ENCODE data around the gene C5orf63. TPM values are rescaled to one million over a fixed set of nuclear protein-coding genes. Genes with fewer than 3 reads are reported as not detected.

C5orf63 gene
- polyA plus RNA-seq, 1 donor (not counting 4 experiments of a cell fraction or from before 2014, with no cell fraction given) = 7.2 TPM

DNA sequence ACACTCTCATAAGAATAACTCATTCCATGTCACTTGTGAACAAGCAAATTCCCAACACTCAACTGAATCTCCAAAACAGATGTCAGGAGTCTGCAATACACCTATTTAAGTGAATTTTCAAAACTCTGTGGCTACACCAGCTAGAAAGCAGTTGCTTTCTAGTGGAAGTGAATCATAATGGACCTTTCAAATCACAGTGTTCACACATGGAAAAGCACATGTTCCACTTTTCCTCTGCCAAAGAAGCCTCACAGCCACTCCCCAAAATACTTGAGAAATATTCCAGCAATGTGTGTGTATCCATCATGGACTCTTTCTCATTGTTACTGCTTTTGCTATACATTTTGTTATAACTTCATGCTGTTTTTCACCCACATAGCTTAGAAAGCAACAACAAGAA lies 60.4 kb downstream of the C5orf63 start:
- dilution Hi-C loops (cut with MboI; ENCODE audit: extremely low pct_ligation_motif_present, low sequenced_read_pairs) = no loop called here
- Histone ChIP-seq H3K4me1 (ENCODE audit: control insufficient read depth, extremely low read depth, insufficient read depth, low read length) (no peaks in the 10 kb centered on the region), H3K27ac (ENCODE audit: control insufficient read depth, insufficient read depth, low read length) (no peak overlapping the region), H3K9ac (ENCODE audit: control insufficient read depth, extremely low read depth, insufficient read depth, low read length) (no peak overlapping the region), H4K20me1 (ENCODE audit: control insufficient read depth, extremely low read depth, insufficient read depth, low read length) (no peaks in the 10 kb centered on the region), H3K4me3 (ENCODE audit: control insufficient read depth in 2 of 3, extremely low read depth in 1 of 3, insufficient read depth in 2 of 3, low read depth in 1 of 3, low read length in 3 of 3) (no peak overlapping the region), H3K79me2 (ENCODE audit: control insufficient read depth, insufficient read depth, low read length) (no peaks in the 10 kb centered on the region), H3K27me3 (ENCODE audit: control insufficient read depth, extremely low read depth, insufficient read depth, low read length) (no peaks in the 10 kb centered on the region), H2AFZ (ENCODE audit: control insufficient read depth, low read length) (no peak overlapping the region), H3K36me3 (ENCODE audit: control insufficient read depth in 2 of 2, extremely low read depth in 1 of 2, insufficient read depth in 2 of 2, low read length in 2 of 2) (no peaks in the 10 kb centered on the region), H3K4me2 (ENCODE audit: control insufficient read depth, extremely low read depth, insufficient read depth, low read depth, low read length) (no peak overlapping the region), H3K9me1 (ENCODE audit: control insufficient read depth, extremely low read depth, insufficient read depth, low read length) (no peaks in the 10 kb centered on the region), H3K9me3 (ENCODE audit: control insufficient read depth, low read depth, low read length) (no peaks in the 10 kb centered on the region)
- FAIRE-seq (no peak), DNase-seq (ENCODE audit: low read depth, low spot score) (no peak)
- TF ChIP-seq CTCF (optimal IDR thresholded peaks at IDR 0.05 in 1 of 3, IDR thresholded peaks at IDR 0.05 in 1 of 3, conservative IDR thresholded peaks at IDR 0.05 in 1 of 3; ENCODE audit: extremely low read depth in 1 of 3, insufficient read depth in 2 of 3, low read length in 3 of 3) (no peak), EZH2 (IDR thresholded peaks at IDR 0.05; ENCODE audit: low read length) (no peak)

DNA sequence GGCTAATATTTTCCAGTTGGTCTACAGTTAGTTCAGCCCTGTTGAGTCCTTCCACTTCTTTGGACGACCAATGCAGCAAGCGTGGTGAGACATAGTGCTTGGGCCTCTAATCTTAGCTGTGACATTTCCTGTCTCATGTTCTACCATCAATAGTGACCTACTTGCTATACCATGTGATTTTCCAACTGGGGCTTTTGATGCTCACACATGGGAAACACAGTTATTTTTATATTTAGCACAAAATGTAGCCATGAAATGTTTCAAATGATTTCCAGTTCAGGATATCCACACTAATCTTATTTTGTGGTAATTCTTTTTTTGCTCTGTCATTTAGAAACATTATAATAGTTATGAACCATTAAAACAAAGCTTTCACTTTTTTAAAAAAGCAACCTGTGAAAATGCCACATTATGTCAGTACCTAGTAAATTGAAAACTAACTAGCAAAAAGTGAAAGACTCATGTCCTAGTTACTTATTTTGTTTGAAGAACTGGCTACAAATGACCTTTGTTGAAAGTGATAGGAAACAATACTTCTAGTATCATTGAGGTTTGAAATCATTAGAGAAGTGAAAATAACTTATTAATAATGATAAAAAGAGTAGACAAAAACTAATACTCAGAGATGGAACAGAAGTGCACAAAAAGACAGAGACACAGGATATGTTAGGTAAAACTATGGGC lies 61.2 kb downstream of the C5orf63 start:
- no peak overlapping the region for H3K27ac ChIP-seq (ENCODE audit: control insufficient read depth, insufficient read depth, low read length)
- FAIRE-seq (no peak), DNase-seq (ENCODE audit: low read depth, low spot score) (no peak)
- TF ChIP-seq CTCF (optimal IDR thresholded peaks at IDR 0.05 in 1 of 3, IDR thresholded peaks at IDR 0.05 in 1 of 3, conservative IDR thresholded peaks at IDR 0.05 in 1 of 3; ENCODE audit: extremely low read depth in 1 of 3, insufficient read depth in 2 of 3, low read length in 3 of 3) (no peak), EZH2 (IDR thresholded peaks at IDR 0.05; ENCODE audit: low read length) (no peak)
- no peak overlapping the region for H3K4me3 ChIP-seq (ENCODE audit: control insufficient read depth in 2 of 3, extremely low read depth in 1 of 3, insufficient read depth in 2 of 3, low read depth in 1 of 3, low read length in 3 of 3)
- H3K27me3 ChIP-seq (ENCODE audit: control insufficient read depth, extremely low read depth, insufficient read depth, low read length) = no peaks in the 10 kb centered on the region
- dilution Hi-C loops (cut with MboI; ENCODE audit: extremely low pct_ligation_motif_present, low sequenced_read_pairs) = no loop called here
- H3K9me1 ChIP-seq (ENCODE audit: control insufficient read depth, extremely low read depth, insufficient read depth, low read length) = no peaks in the 10 kb centered on the region
- no peaks in the 10 kb centered on the region for H3K36me3 ChIP-seq (ENCODE audit: control insufficient read depth in 2 of 2, extremely low read depth in 1 of 2, insufficient read depth in 2 of 2, low read length in 2 of 2)
- H3K9me3 ChIP-seq (ENCODE audit: control insufficient read depth, low read depth, low read length) = no peaks in the 10 kb centered on the region
- no peaks in the 10 kb centered on the region for H3K79me2 ChIP-seq (ENCODE audit: control insufficient read depth, insufficient read depth, low read length)
- H3K4me1 ChIP-seq (ENCODE audit: control insufficient read depth, extremely low read depth, insufficient read depth, low read length) = no peaks in the 10 kb centered on the region
- no peak overlapping the region for H2AFZ ChIP-seq (ENCODE audit: control insufficient read depth, low read length)
- no peak overlapping the region for H3K9ac ChIP-seq (ENCODE audit: control insufficient read depth, extremely low read depth, insufficient read depth, low read length)
- no peaks in the 10 kb centered on the region for H4K20me1 ChIP-seq (ENCODE audit: control insufficient read depth, extremely low read depth, insufficient read depth, low read length)
- no peak overlapping the region for H3K4me2 ChIP-seq (ENCODE audit: control insufficient read depth, extremely low read depth, insufficient read depth, low read depth, low read length)
